ENCODE data around the gene IL36G. TPM values are rescaled to one million over a fixed set of nuclear protein-coding genes. Genes with fewer than 3 reads are reported as not detected.

IL36G gene
- total RNA-seq, 5 donors from 2014 or later (not counting 1 experiment from before 2014, with no cell fraction given): not detected

DNA sequence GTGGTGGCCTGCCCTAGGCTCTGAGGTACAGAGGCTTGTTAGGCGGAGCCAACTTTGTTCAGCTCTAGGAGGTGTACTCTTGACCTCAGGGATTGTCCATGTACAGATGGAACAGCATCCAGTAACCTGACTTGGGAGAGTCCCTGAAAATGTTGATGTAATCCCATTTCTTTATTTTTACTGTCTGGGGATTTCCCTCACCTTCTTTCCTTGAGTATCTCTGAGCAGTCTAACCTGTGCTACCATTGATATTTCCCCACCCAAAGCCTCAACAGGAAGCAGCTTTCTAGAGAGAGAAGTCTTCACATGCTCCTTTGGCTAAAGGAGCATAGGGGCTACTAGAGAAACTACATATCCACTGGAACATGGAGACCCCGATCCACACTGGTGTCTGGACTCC is 37.8 kb downstream of the IL36G start:
- no peak overlapping the region for H3K27ac ChIP-seq (ENCODE audit: low read length)
- Mint-ChIP-seq H3K36me3 (no peaks in the 10 kb centered on the region), H3K4me1 (peaks cover 11 to 23% (median 12%) of the 10 kb centered on the region in 3 donors), H3K4me3 (no peak overlapping the region), H3K27me3 (peaks cover 0 to 18% of the 10 kb centered on the region in 2 donors), H3K9me3 (peaks cover 0 to 8% (median 7%) of the 10 kb centered on the region in 3 donors), H3K27ac (no peak overlapping the region)
- ChIA-PET CTCF (no interaction called here), POLR2A (no interaction called here)
- peaks cover 0 to 4% of the 10 kb centered on the region in 2 experiments for H3K27me3 ChIP-seq (replicated peaks in 1 of 2; ENCODE audit: control insufficient read depth in 2 of 2, extremely low read depth in 1 of 2, insufficient read depth in 2 of 2, low read length in 1 of 2)
- peaks cover 7 to 9% of the 10 kb centered on the region in 2 experiments for H3K4me1 ChIP-seq (ENCODE audit: control insufficient read depth in 1 of 2, extremely low read depth in 1 of 2, insufficient read depth in 2 of 2, low read length in 2 of 2)
- H3K36me3 ChIP-seq (ENCODE audit: control insufficient read depth in 2 of 2, extremely low read depth in 1 of 2, insufficient read depth in 1 of 2, low read length in 1 of 2): no peaks in the 10 kb centered on the region
- peak in 1 of 35 experiments; percentile 5 for DNase-seq
- ATAC-seq (replicated peaks in 1 of 4): no peak
- 86% methylated on average over 2 of the region's 2 CpGs for WGBS (ENCODE audit: insufficient coverage)
- H3K4me3 ChIP-seq (ENCODE audit: control insufficient read depth in 1 of 2, extremely low read depth in 1 of 2, low read length in 1 of 2): no peak overlapping the region
- no peaks in the 10 kb centered on the region for H3K9me3 ChIP-seq

DNA sequence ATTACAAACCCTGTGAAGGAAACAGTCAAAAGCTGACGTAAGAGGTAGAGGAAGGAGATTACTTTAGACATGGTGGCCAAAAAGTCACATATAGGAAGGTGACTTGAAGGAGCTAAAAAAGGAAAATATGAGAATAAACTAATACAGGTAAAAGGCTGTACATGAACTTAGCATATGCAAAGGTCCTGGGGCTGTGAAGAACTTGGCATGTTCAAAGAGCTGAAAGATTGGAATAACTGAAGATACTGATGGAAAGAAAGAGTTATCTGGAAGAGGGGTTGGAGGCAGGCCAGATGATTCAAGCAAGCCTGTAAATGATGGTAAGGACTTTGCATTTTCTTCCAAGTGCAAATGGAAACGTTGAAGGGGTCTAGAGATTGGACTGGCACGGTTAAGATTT is 40.7 kb downstream of the IL36G start:
- H3K4me1 ChIP-seq (ENCODE audit: control insufficient read depth in 1 of 2, extremely low read depth in 1 of 2, insufficient read depth in 2 of 2, low read length in 2 of 2): peaks cover 7 to 9% of the 10 kb centered on the region in 2 experiments
- no peaks in the 10 kb centered on the region for H3K9me3 ChIP-seq
- H3K27ac ChIP-seq (ENCODE audit: low read length): no peak overlapping the region
- no peak overlapping the region for H3K27ac Mint-ChIP-seq
- H3K4me3 Mint-ChIP-seq: no peak overlapping the region
- no peaks in the 10 kb centered on the region for H3K36me3 Mint-ChIP-seq
- H3K9me3 Mint-ChIP-seq: peaks cover 0 to 8% (median 7%) of the 10 kb centered on the region in 3 donors
- peaks cover 0 to 4% of the 10 kb centered on the region in 2 experiments for H3K27me3 ChIP-seq (replicated peaks in 1 of 2; ENCODE audit: control insufficient read depth in 2 of 2, extremely low read depth in 1 of 2, insufficient read depth in 2 of 2, low read length in 1 of 2)
- peaks cover 11 to 16% (median 12%) of the 10 kb centered on the region in 3 donors for H3K4me1 Mint-ChIP-seq
- ChIA-PET POLR2A (no interaction called here), CTCF (no interaction called here)
- H3K36me3 ChIP-seq (ENCODE audit: control insufficient read depth in 2 of 2, extremely low read depth in 1 of 2, insufficient read depth in 1 of 2, low read length in 1 of 2): no peaks in the 10 kb centered on the region
- DNase-seq (no peak), ATAC-seq (replicated peaks in 1 of 4) (no peak)
- no peak overlapping the region for H3K4me3 ChIP-seq (ENCODE audit: control insufficient read depth in 1 of 2, extremely low read depth in 1 of 2, low read length in 1 of 2)
- H3K27me3 Mint-ChIP-seq: peaks cover 0 to 18% of the 10 kb centered on the region in 2 donors
- 71% methylated on average over 3 of the region's 3 CpGs for WGBS (ENCODE audit: insufficient coverage)

DNA sequence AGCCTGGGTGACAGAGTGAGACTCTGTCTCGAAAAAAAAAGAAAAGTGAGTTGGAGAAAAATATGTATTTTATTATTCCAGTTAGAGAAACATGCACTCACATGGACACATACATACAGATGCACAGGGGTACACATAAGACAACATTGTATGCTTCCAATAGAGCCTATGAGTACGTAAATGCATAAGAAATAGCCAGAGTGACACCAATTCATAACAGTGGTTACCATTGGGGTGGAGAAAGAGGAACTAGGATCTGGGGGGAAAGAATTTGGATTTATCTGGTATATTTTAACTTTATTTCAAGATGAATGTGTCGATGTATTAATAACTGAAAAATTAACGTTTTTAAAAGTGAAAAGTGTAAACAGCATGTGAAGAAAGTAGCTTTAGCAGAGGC is 43.5 kb downstream of the IL36G start:
- no peaks in the 10 kb centered on the region for H3K9me3 ChIP-seq
- Mint-ChIP-seq H3K4me1 (peaks cover 2 to 12% (median 3%) of the 10 kb centered on the region in 3 donors), H3K9me3 (peaks cover 0 to 8% (median 7%) of the 10 kb centered on the region in 3 donors), H3K36me3 (no peaks in the 10 kb centered on the region), H3K27ac (no peak overlapping the region), H3K27me3 (peaks cover 6 to 16% of the 10 kb centered on the region in 2 donors), H3K4me3 (no peak overlapping the region)
- POLR2A ChIA-PET: no interaction called here
- H3K27me3 ChIP-seq (replicated peaks in 1 of 2; ENCODE audit: control insufficient read depth in 2 of 2, extremely low read depth in 1 of 2, insufficient read depth in 2 of 2, low read length in 1 of 2): no peaks in the 10 kb centered on the region
- H3K4me1 ChIP-seq (ENCODE audit: control insufficient read depth in 1 of 2, extremely low read depth in 1 of 2, insufficient read depth in 2 of 2, low read length in 2 of 2): peaks cover 0 to under 1% of the 10 kb centered on the region in 2 experiments
- H3K36me3 ChIP-seq (ENCODE audit: control insufficient read depth in 2 of 2, extremely low read depth in 1 of 2, insufficient read depth in 1 of 2, low read length in 1 of 2): no peaks in the 10 kb centered on the region
- 24% methylated on average over 2 of the region's 4 CpGs for WGBS (ENCODE audit: insufficient coverage)
- no peak for ATAC-seq (replicated peaks in 1 of 4)
- no peak overlapping the region for H3K4me3 ChIP-seq (ENCODE audit: control insufficient read depth in 1 of 2, extremely low read depth in 1 of 2, low read length in 1 of 2)
- H3K27ac ChIP-seq (ENCODE audit: low read length): no peak overlapping the region
- no peak for DNase-seq
- CTCF ChIA-PET: interaction anchor here in 1 of 2 donors (0.6 kb wide), 1 partner anchor 16 kb away, joined by 4 read pairs; no protein-coding TSS in a partner anchor

DNA sequence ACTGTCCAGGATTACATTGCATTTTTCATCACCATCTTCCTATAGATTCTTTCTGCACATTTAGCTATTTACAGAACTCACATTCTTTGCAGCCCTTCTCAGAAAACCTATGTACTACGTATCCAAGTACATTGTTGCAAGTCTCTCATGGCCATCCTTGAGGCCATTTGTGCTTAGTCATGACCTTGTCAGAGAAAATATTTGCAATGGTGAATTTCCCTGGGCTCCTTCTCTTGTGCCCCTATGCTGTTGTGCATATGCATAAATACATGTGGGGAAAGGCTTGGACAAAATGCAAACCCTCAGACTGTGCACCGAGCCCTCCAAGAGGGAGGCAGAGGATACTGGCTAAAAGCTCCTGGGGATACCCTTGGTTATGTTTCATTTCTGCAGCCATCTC is 47.0 kb downstream of the IL36G start:
- H3K27me3 ChIP-seq (replicated peaks in 1 of 2; ENCODE audit: control insufficient read depth in 2 of 2, extremely low read depth in 1 of 2, insufficient read depth in 2 of 2, low read length in 1 of 2): peaks cover 0 to under 1% of the 10 kb centered on the region in 2 experiments
- Mint-ChIP-seq H3K36me3 (no peaks in the 10 kb centered on the region), H3K27me3 (peaks cover 14 to 16% of the 10 kb centered on the region in 2 donors), H3K9me3 (no peaks in the 10 kb centered on the region), H3K4me3 (no peak overlapping the region), H3K4me1 (no peaks in the 10 kb centered on the region), H3K27ac (no peak overlapping the region)
- DNase-seq: no peak
- no peaks in the 10 kb centered on the region for H3K36me3 ChIP-seq (ENCODE audit: control insufficient read depth in 2 of 2, extremely low read depth in 1 of 2, insufficient read depth in 1 of 2, low read length in 1 of 2)
- ChIA-PET CTCF (no interaction called here), POLR2A (no interaction called here)
- H3K9me3 ChIP-seq: no peaks in the 10 kb centered on the region
- WGBS (ENCODE audit: insufficient coverage): 88% methylated on average over 1 of the region's 2 CpGs
- H3K4me3 ChIP-seq (ENCODE audit: control insufficient read depth in 1 of 2, extremely low read depth in 1 of 2, low read length in 1 of 2): no peak overlapping the region
- no peaks in the 10 kb centered on the region for H3K4me1 ChIP-seq (ENCODE audit: control insufficient read depth in 1 of 2, extremely low read depth in 1 of 2, insufficient read depth in 2 of 2, low read length in 2 of 2)
- no peak overlapping the region for H3K27ac ChIP-seq (ENCODE audit: low read length)
- no peak for ATAC-seq (replicated peaks in 1 of 4)

DNA sequence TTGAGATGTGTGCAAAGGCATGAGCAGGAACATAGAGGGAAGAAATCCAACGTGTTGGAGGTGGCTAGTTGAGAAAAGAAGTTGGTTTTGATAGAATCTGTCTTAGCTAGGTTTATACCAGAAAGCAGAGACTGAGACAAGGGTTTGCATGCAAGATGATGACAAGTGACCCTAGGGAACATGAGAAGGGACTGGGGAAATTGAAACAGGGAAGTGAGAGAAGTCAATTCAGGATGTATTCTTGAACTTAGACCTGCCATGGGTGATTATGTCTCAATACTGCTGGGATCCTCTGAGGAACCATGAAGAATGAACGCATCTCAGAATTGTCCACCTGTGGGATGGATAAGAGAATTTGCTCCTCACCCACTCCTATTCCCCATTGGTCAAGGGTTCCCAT is 47.9 kb downstream of the IL36G start:
- no peak overlapping the region for H3K4me3 Mint-ChIP-seq
- ATAC-seq (replicated peaks in 1 of 4) (no peak), DNase-seq (no peak)
- H3K27ac Mint-ChIP-seq: no peak overlapping the region
- H3K9me3 Mint-ChIP-seq: no peaks in the 10 kb centered on the region
- H3K36me3 ChIP-seq (ENCODE audit: control insufficient read depth in 2 of 2, extremely low read depth in 1 of 2, insufficient read depth in 1 of 2, low read length in 1 of 2): no peaks in the 10 kb centered on the region
- peaks cover 0 to 3% of the 10 kb centered on the region in 2 experiments for H3K27me3 ChIP-seq (replicated peaks in 1 of 2; ENCODE audit: control insufficient read depth in 2 of 2, extremely low read depth in 1 of 2, insufficient read depth in 2 of 2, low read length in 1 of 2)
- POLR2A ChIA-PET: no interaction called here
- CTCF ChIA-PET: no interaction called here
- H3K27me3 Mint-ChIP-seq: peaks cover 14% of the 10 kb centered on the region in 2 donors
- H3K27ac ChIP-seq (ENCODE audit: low read length): no peak overlapping the region
- no peaks in the 10 kb centered on the region for H3K9me3 ChIP-seq
- H3K36me3 Mint-ChIP-seq: no peaks in the 10 kb centered on the region
- H3K4me1 Mint-ChIP-seq: no peaks in the 10 kb centered on the region
- 27% methylated on average over 1 of the region's 2 CpGs for WGBS (ENCODE audit: insufficient coverage)
- no peaks in the 10 kb centered on the region for H3K4me1 ChIP-seq (ENCODE audit: control insufficient read depth in 1 of 2, extremely low read depth in 1 of 2, insufficient read depth in 2 of 2, low read length in 2 of 2)
- H3K4me3 ChIP-seq (ENCODE audit: control insufficient read depth in 1 of 2, extremely low read depth in 1 of 2, low read length in 1 of 2): no peak overlapping the region

DNA sequence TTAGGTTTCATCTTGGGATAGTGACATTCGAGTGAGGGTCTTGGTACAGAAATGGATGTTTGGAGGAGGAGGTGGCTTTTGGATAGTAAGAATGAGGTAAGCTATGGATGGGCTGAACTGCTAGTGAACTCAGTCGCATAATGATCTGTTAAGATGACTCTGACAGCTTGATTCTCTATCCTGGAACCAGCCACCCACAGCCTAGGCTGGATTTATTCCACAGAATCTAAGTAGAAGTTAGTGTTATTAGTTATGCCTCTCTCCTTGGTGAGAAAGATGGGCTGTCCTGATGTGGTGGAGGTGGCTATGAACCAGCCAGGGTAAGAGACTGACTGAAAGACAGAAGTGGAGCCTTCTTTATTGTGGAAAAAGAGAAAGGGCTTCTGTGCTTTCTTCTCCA is 49.9 kb downstream of the IL36G start:
- POLR2A ChIA-PET: no interaction called here
- Mint-ChIP-seq H3K4me1 (no peaks in the 10 kb centered on the region), H3K27me3 (peaks cover 14% of the 10 kb centered on the region in 2 donors), H3K9me3 (no peaks in the 10 kb centered on the region), H3K4me3 (no peak overlapping the region), H3K36me3 (no peaks in the 10 kb centered on the region), H3K27ac (no peak overlapping the region)
- Histone ChIP-seq H3K9me3 (no peaks in the 10 kb centered on the region), H3K36me3 (ENCODE audit: control insufficient read depth in 2 of 2, extremely low read depth in 1 of 2, insufficient read depth in 1 of 2, low read length in 1 of 2) (no peaks in the 10 kb centered on the region), H3K4me1 (ENCODE audit: control insufficient read depth in 1 of 2, extremely low read depth in 1 of 2, insufficient read depth in 2 of 2, low read length in 2 of 2) (no peaks in the 10 kb centered on the region), H3K4me3 (ENCODE audit: control insufficient read depth in 1 of 2, extremely low read depth in 1 of 2, low read length in 1 of 2) (no peak overlapping the region), H3K27me3 (replicated peaks in 1 of 2; ENCODE audit: control insufficient read depth in 2 of 2, extremely low read depth in 1 of 2, insufficient read depth in 2 of 2, low read length in 1 of 2) (peaks cover 0 to 3% of the 10 kb centered on the region in 2 experiments), H3K27ac (ENCODE audit: low read length) (no peak overlapping the region)
- no peak for ATAC-seq (replicated peaks in 1 of 4)
- no peak for DNase-seq
- CTCF ChIA-PET: no interaction called here
- WGBS (ENCODE audit: insufficient coverage): 54% methylated on average over 1 of the region's 2 CpGs

DNA sequence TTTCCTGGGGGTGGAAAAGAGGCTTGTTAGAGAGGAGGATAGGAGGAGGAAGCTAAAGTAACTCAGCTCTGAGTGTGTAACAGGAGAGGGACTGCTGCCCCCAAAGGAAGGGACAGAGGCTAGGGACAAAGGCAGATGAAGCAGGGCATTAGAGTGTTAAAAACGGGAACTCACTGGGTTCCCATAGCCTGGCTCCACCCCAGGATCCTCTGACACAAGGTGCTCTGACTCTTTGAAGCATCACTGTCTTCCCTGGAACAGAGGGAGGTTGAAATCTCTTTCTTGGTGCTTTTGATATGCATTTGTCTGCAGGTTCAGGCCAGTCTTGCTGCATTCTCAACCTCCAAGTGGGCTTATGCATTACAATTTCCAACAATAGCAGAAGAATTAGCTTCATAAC is 50.3 kb downstream of the IL36G start:
- no peaks in the 10 kb centered on the region for H3K36me3 Mint-ChIP-seq

More for the DNA sequence above, 50.3 kb downstream of the IL36G start:
- Histone ChIP-seq H3K27ac (ENCODE audit: low read length) (no peak overlapping the region), H3K4me3 (ENCODE audit: control insufficient read depth in 1 of 2, extremely low read depth in 1 of 2, low read length in 1 of 2) (no peak overlapping the region), H3K4me1 (ENCODE audit: control insufficient read depth in 1 of 2, extremely low read depth in 1 of 2, insufficient read depth in 2 of 2, low read length in 2 of 2) (no peaks in the 10 kb centered on the region), H3K9me3 (no peaks in the 10 kb centered on the region), H3K36me3 (ENCODE audit: control insufficient read depth in 2 of 2, extremely low read depth in 1 of 2, insufficient read depth in 1 of 2, low read length in 1 of 2) (no peaks in the 10 kb centered on the region), H3K27me3 (replicated peaks in 1 of 2; ENCODE audit: control insufficient read depth in 2 of 2, extremely low read depth in 1 of 2, insufficient read depth in 2 of 2, low read length in 1 of 2) (peaks cover 0 to 3% of the 10 kb centered on the region in 2 experiments)
- Mint-ChIP-seq H3K4me3 (no peak overlapping the region), H3K27ac (no peak overlapping the region), H3K27me3 (peaks cover 14% of the 10 kb centered on the region in 2 donors), H3K9me3 (no peaks in the 10 kb centered on the region), H3K4me1 (no peaks in the 10 kb centered on the region)
- CTCF ChIA-PET: no interaction called here
- POLR2A ChIA-PET: no interaction called here
- DNase-seq (no peak), ATAC-seq (replicated peaks in 1 of 4) (no peak)
- 0% methylated on average over 1 of the region's 1 CpG for WGBS (ENCODE audit: insufficient coverage)

All from T-cell (primary cell).